Sigmoid colon (tissue), 7 donors: ENCODE data around the gene MPV17. TPM values are rescaled to one million over a fixed set of nuclear protein-coding genes. Genes with fewer than 3 reads are reported as not detected.

ENCODE experiments used
- DNase-seq: peaks from one replicate; pipeline ENCODE4 v3.0.0-alpha.2; 2019
- H3K27ac ChIP-seq, 4 donors: fragments of 200-600 bp; sonication (generic); one replicate each; pipeline ENCODE4 v1.5.1; 2016 to 2019; ENCODE audit warnings: mild to moderate bottlenecking in 1 of 4
- H3K27me3 ChIP-seq, 3 donors: fragments of 200-600 bp; sonication (generic); one replicate each; pipeline ENCODE4 v1.5.1; 2019; ENCODE audit warnings: mild to moderate bottlenecking in 1 of 3
- H3K36me3 ChIP-seq, 4 donors: fragments of 200-600 bp; sonication (generic); one replicate each; pipeline ENCODE4 v1.5.1; 2016 to 2019
- H3K4me1 ChIP-seq, 4 donors: fragments of 200-600 bp; sonication (generic); one replicate each; pipeline ENCODE4 v1.5.1; 2017 to 2019
- H3K4me3 ChIP-seq, 4 donors: fragments of 200-600 bp; sonication (generic); one replicate each; pipeline ENCODE4 v1.5.1; 2017 to 2019; ENCODE audit warnings: mild to moderate bottlenecking in 2 of 4, moderate library complexity in 1 of 4
- H3K9me3 ChIP-seq, 4 donors: fragments of 200-600 bp in 3 of 4; sonication (generic) in 3 of 4; one replicate each; pipeline versions ENCODE4 v1.5.1 to v1.6.1; 2013 to 2019
- CTCF ChIP-seq, 4 experiments: fragments of 450-650 bp in 3 of 4; fragments of 200-600 bp in 1 of 4; IDR thresholded peaks; one replicate each; pipeline ENCODE4 v1.5.1; 2016 to 2019; ENCODE audit warnings: antibody characterized with exemption in 4 of 4, mild to moderate bottlenecking in 3 of 4, moderate library complexity in 2 of 4
- EP300 ChIP-seq, 4 donors: sonication (generic); formaldehyde crosslinking; IDR thresholded peaks; one replicate each; pipeline ENCODE4 v1.6.1; 2017; ENCODE audit warnings: antibody characterized with exemption in 4 of 4
- POLR2A ChIP-seq, 2 donors: fragments of 450-650 bp; IDR thresholded peaks; one replicate each; pipeline ENCODE4 v1.6.1; 2016; ENCODE audit warnings: antibody characterized with exemption in 2 of 2, mild to moderate bottlenecking in 2 of 2, moderate library complexity in 2 of 2
- POLR2AphosphoS5 ChIP-seq, 4 donors: sonication (generic); formaldehyde crosslinking; IDR thresholded peaks; one replicate each; pipeline ENCODE4 v1.6.1; 2017; ENCODE audit warnings: antibody characterized with exemption in 4 of 4
- WGBS, 2 donors: extraction: QIAGEN DNeasy Blood & Tissue Kit; methylation state at CpG; one replicate each; pipeline ENCODE4 v1.1.7; 2013; 5-methylcytosine and 5-hydroxymethylcytosine counted together
- intact Hi-C: fragments of 100-400 bp; cut with DNase I; formaldehyde crosslinking; loops from one replicate; pipeline ENCODE4 v1.15.1; 2023
- polyA plus RNA-seq, 3 donors: library from polyadenylated mRNA; stranded (reverse); fragments of 200-250 nt; gene quantifications; one replicate each; pipeline ENCODE4 v1.2.3, GENCODE V29; 2013
- total RNA-seq, 4 donors: library from RNA; depleted of rRNA; stranded (reverse); fragments of >200 nt; gene quantifications; one replicate each; pipeline ENCODE4 v1.1.0, GENCODE V29; 2016
- donor health status: healthy with polysubstance abuse.
- donor health status: Bipolar disorder and iron deficiency.
- donor health status: healthy.

Gene MPV17
- total and polyA plus RNA-seq, 7 donors, result 22.2 to 68.6 (median 59.9) TPM

GRCh38 chr2:27281855-27282559 is 40.9 kb downstream of the MPV17 start, which contains the start of gene TRIM54:
Gene TRIM54, plus strand, starts transcription at chr2:27282429. Its CDS starts 303 bp downstream, at chr2:27282732.
- DNase-seq, result no peak
- 75 to 80% methylated on average over 5 of the region's 5 CpGs for WGBS, 2 donors
- TF ChIP-seq EP300 (IDR thresholded peaks at IDR 0.05), result no peak
- TF ChIP-seq CTCF (IDR thresholded peaks at IDR 0.05), result no peak
- no peak for TF ChIP-seq POLR2A (IDR thresholded peaks at IDR 0.05)
- TF ChIP-seq POLR2AphosphoS5 (IDR thresholded peaks at IDR 0.05), result no peak
- H3K9me3 ChIP-seq, result no peaks in the 10 kb centered on the region
- no peaks in the 10 kb centered on the region for H3K36me3 ChIP-seq
- intact Hi-C loops, result loop anchor here (5.0 kb wide), 1 partner anchor 320 kb away; no protein-coding TSS in a partner anchor
- no peaks in the 10 kb centered on the region for H3K4me1 ChIP-seq
- no peak within 1 kb of the TSS for H3K4me3 ChIP-seq
- no peak within 1 kb of the TSS for H3K27ac ChIP-seq
- H3K27me3 ChIP-seq, result peaks cover 0 to 35% (median 4%) of the 10 kb centered on the region in 3 donors

- H3K27me3 ChIP-seq, result peaks cover 0 to 39% (median 4%) of the 10 kb centered on the region in 3 donors
- intact Hi-C loops, result loop anchor here (5.0 kb wide), 1 partner anchor 319 kb away; no protein-coding TSS in a partner anchor
- no peak overlapping the region for H3K4me3 ChIP-seq
- no peaks in the 10 kb centered on the region for H3K36me3 ChIP-seq
- TF ChIP-seq POLR2A (IDR thresholded peaks at IDR 0.05), result no peak
- TF ChIP-seq EP300 (IDR thresholded peaks at IDR 0.05), result no peak
- no peak for TF ChIP-seq POLR2AphosphoS5 (IDR thresholded peaks at IDR 0.05)
- TF ChIP-seq CTCF (IDR thresholded peaks at IDR 0.05), result no peak
- H3K27ac ChIP-seq, result no peak overlapping the region
- no peak for DNase-seq
- H3K4me1 ChIP-seq, result no peaks in the 10 kb centered on the region
- no peaks in the 10 kb centered on the region for H3K9me3 ChIP-seq
- WGBS, 2 donors, result 71 to 77% methylated on average over 3 of the region's 3 CpGs
Measured at GRCh38 chr2:27281442-27281841, 41.5 kb downstream of the MPV17 start.

GRCh38 chr2:27280826-27281225 is 42.1 kb downstream of the MPV17 start:
- WGBS, 2 donors, result 69 to 83% methylated on average over 3 of the region's 3 CpGs
- H3K27me3 ChIP-seq, result peaks cover 0 to 42% (median 4%) of the 10 kb centered on the region in 3 donors
- no peak overlapping the region for H3K27ac ChIP-seq
- H3K36me3 ChIP-seq, result no peaks in the 10 kb centered on the region
- H3K4me1 ChIP-seq, result no peaks in the 10 kb centered on the region
- TF ChIP-seq POLR2A (IDR thresholded peaks at IDR 0.05) (no peak), POLR2AphosphoS5 (IDR thresholded peaks at IDR 0.05) (no peak), EP300 (IDR thresholded peaks at IDR 0.05) (no peak), CTCF (IDR thresholded peaks at IDR 0.05) (no peak)
- H3K9me3 ChIP-seq, result no peaks in the 10 kb centered on the region
- intact Hi-C loops, result loop anchor here (1.0 to 5.0 kb wide), 2 partner anchors 183 to 319 kb away; no protein-coding TSS in a partner anchor
- no peak overlapping the region for H3K4me3 ChIP-seq
- no peak for DNase-seq

GRCh38 chr2:27278010-27278409 is 44.9 kb downstream of the MPV17 start:
- Histone ChIP-seq H3K36me3 (no peaks in the 10 kb centered on the region), H3K27ac (no peak overlapping the region), H3K27me3 (peaks cover 0 to 42% (median 6%) of the 10 kb centered on the region in 3 donors), H3K4me3 (no peak overlapping the region), H3K9me3 (no peaks in the 10 kb centered on the region), H3K4me1 (no peaks in the 10 kb centered on the region)
- 71 to 91% methylated on average over 1 of the region's 1 CpG for WGBS, 2 donors
- no peak for DNase-seq
- intact Hi-C loops, result no loop called here
- TF ChIP-seq CTCF (IDR thresholded peaks at IDR 0.05), result no peak
- no peak for TF ChIP-seq POLR2A (IDR thresholded peaks at IDR 0.05)
- TF ChIP-seq EP300 (IDR thresholded peaks at IDR 0.05), result no peak
- TF ChIP-seq POLR2AphosphoS5 (IDR thresholded peaks at IDR 0.05), result no peak
